Smooth muscle cell (in vitro differentiated cells): ENCODE results near the gene TFEB. TPM values are rescaled to one million over a fixed set of nuclear protein-coding genes. Genes with fewer than 3 reads are reported as not detected.

Experiments
- DNase-seq: peaks from one replicate; lab custom pipeline; 2025; ENCODE audit not compliant: unreplicated experiment; lab: John Stamatoyannopoulos, UW
- H2AFZ ChIP-seq: fragments of 200-600 bp; sonication (generic); 2 replicates; pipeline ENCODE4 v1.6.0; 2016; ENCODE audit warnings: antibody characterized with exemption, low read depth, mild to moderate bottlenecking
- H3F3A ChIP-seq: fragments of 200-600 bp; sonication (generic); 2 replicates; pipeline ENCODE4 v1.6.0; 2017; ENCODE audit warnings: antibody characterized with exemption, low read depth
- H3K27ac ChIP-seq: fragments of 200-600 bp; sonication (generic); 2 replicates; pipeline ENCODE4 v1.5.1; 2016; ENCODE audit warnings: low read depth, mild to moderate bottlenecking
- H3K27me3 ChIP-seq: fragments of 200-600 bp; sonication (generic); 2 replicates; pipeline ENCODE4 v1.6.1; 2016; ENCODE audit warnings: low read depth, mild to moderate bottlenecking
- H3K36me3 ChIP-seq: fragments of 200-600 bp; sonication (generic); 2 replicates; pipeline ENCODE4 v1.5.1; 2016; ENCODE audit warnings: low read depth
- H3K4me1 ChIP-seq: fragments of 200-600 bp; sonication (generic); 2 replicates; pipeline ENCODE4 v1.5.1; 2016; ENCODE audit warnings: low read depth
- H3K4me2 ChIP-seq: fragments of 200-600 bp; sonication (generic); 2 replicates; pipeline ENCODE4 v1.6.0; 2016; ENCODE audit warnings: mild to moderate bottlenecking
- H3K4me3 ChIP-seq: fragments of 200-600 bp; sonication (generic); 2 replicates; pipeline ENCODE4 v1.5.1; 2016; ENCODE audit warnings: mild to moderate bottlenecking
- H3K79me2 ChIP-seq: fragments of 200-600 bp; sonication (generic); 2 replicates; pipeline ENCODE4 v1.6.0; 2016; ENCODE audit warnings: low read depth, mild to moderate bottlenecking
- H3K9ac ChIP-seq: fragments of 200-600 bp; sonication (generic); 2 replicates; pipeline ENCODE4 v1.6.0; 2016; ENCODE audit warnings: low read depth
- H3K9me3 ChIP-seq: fragments of 200-600 bp; sonication (generic); replicated peaks from 2 replicates; pipeline ENCODE4 v1.5.1; 2016; ENCODE audit warnings: low read depth
- H4K20me1 ChIP-seq: fragments of 200-600 bp; sonication (generic); 2 replicates; pipeline ENCODE4 v1.6.0; 2016; ENCODE audit warnings: low read depth
- CTCF ChIP-seq: fragments of 200-600 bp; sonication (generic); IDR thresholded peaks from 2 replicates; pipeline ENCODE4 v1.5.1; 2017; ENCODE audit warnings: borderline replicate concordance, mild to moderate bottlenecking, antibody characterized with exemption; ENCODE audit not compliant: insufficient read depth, poor library complexity, severe bottlenecking
- WGBS: methylation state at CpG from one replicate; pipeline ENCODE4 v1.1.7; 2016; ENCODE audit warnings: low lambda C conversion rate; 5-methylcytosine and 5-hydroxymethylcytosine counted together
- polyA plus RNA-seq: library from polyadenylated mRNA; unstranded; fragments of >200 nt; fragmentation: Nextera tagmentation; extraction: Ambion mirVana; gene quantifications from 2 replicates; pipeline ENCODE4 v1.2.1, GENCODE V29; 2016
- total RNA-seq: library from RNA; depleted of rRNA; stranded (reverse); fragments of >200 nt; gene quantifications from 2 replicates; pipeline ENCODE4 v1.2.3, GENCODE V29; 2014

Gene TFEB
- total and polyA plus RNA-seq, 2 experiments from 2014 or later = 15.3 to 15.7 TPM

GRCh38 chr6:41647061-41647511 lies 88.3 kb downstream of the TFEB start:
- Histone ChIP-seq H3K79me2 (peaks cover 11% of the 10 kb centered on the region), H3K36me3 (no peaks in the 10 kb centered on the region), H3K9me3 (no peaks in the 10 kb centered on the region), H3K27ac (peak overlapping the region; percentile 32), H3K27me3 (no peaks in the 10 kb centered on the region), H3F3A (peaks cover 46% of the 10 kb centered on the region), H4K20me1 (peaks cover 100% of the 10 kb centered on the region), H3K9ac (no peak overlapping the region), H3K4me1 (peaks cover 37% of the 10 kb centered on the region), H3K4me2 (peak overlapping the region; percentile 4), H2AFZ (no peak overlapping the region), H3K4me3 (no peak overlapping the region)
- DNase-seq = no peak
- TF ChIP-seq CTCF = no peak
- WGBS = 61% methylated on average over 9 of the region's 9 CpGs

GRCh38 chr6:41646026-41646795 lies 89.2 kb downstream of the TFEB start:
- Histone ChIP-seq H4K20me1 (peaks cover 100% of the 10 kb centered on the region), H3K9ac (no peak overlapping the region), H3K4me3 (no peak overlapping the region), H3K79me2 (peaks cover 20% of the 10 kb centered on the region), H2AFZ (no peak overlapping the region), H3K27me3 (no peaks in the 10 kb centered on the region), H3F3A (peaks cover 47% of the 10 kb centered on the region), H3K9me3 (no peaks in the 10 kb centered on the region), H3K4me1 (peaks cover 37% of the 10 kb centered on the region), H3K27ac (peak overlapping the region; percentile 32), H3K4me2 (peak overlapping the region; percentile 63), H3K36me3 (no peaks in the 10 kb centered on the region)
- TF ChIP-seq CTCF = no peak
- 93% methylated on average over 14 of the region's 14 CpGs for WGBS
- DNase-seq = no peak

- Histone ChIP-seq H3K4me3 (no peak overlapping the region), H3K27me3 (no peaks in the 10 kb centered on the region), H3K9me3 (no peaks in the 10 kb centered on the region), H3K36me3 (no peaks in the 10 kb centered on the region), H2AFZ (no peak overlapping the region), H3K27ac (peak overlapping the region; percentile 24), H3K4me1 (peaks cover 46% of the 10 kb centered on the region), H3K79me2 (peaks cover 31% of the 10 kb centered on the region), H3K4me2 (peak overlapping the region; percentile 63), H3K9ac (no peak overlapping the region), H4K20me1 (peaks cover 100% of the 10 kb centered on the region), H3F3A (peaks cover 37% of the 10 kb centered on the region)
- DNase-seq = no peak
- TF ChIP-seq CTCF = no peak
- 78% methylated on average over 9 of the region's 12 CpGs for WGBS
Measured at GRCh38 chr6:41645007-41645618, 90.3 kb downstream of the TFEB start.
